Measurements from ENCODE around the gene NPAS2. TPM values are rescaled to one million over a fixed set of nuclear protein-coding genes. Genes with fewer than 3 reads are reported as not detected.

Gene NPAS2
- polyA plus RNA-seq, 1 of the 3 experiments (the other 2 are of a cell fraction): 58.5 TPM

DNA sequence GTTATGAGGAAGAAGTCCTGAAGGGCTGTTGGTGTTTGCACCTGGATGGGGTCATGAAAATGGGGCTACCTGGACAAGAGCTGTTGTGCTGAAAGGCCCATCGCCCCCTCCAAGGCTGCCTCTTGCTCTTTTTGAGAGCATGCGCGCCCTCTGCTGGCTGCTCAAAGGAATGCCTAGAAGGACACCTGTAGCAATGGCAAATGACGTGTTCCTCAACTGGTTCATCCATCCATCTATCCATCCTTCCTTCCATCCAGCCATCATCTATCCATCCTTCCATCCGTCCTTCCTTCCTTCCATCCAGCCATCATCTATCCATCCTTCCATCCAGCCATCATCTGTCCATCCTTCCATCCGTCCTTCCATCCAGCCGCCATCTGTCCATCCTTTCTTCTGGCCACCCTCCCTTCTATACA lies 165.0 kb downstream of the NPAS2 start:
- no peaks in the 10 kb centered on the region; a peak in 1 of 4 replicates for H3K4me1 ChIP-seq (ENCODE audit: control insufficient read depth in 1 of 2, insufficient read depth in 2 of 2, low read depth in 1 of 2, low read length in 1 of 2)
- no peak overlapping the region for H2AFZ ChIP-seq (ENCODE audit: low read depth)
- TF ChIP-seq, protein P1, sequence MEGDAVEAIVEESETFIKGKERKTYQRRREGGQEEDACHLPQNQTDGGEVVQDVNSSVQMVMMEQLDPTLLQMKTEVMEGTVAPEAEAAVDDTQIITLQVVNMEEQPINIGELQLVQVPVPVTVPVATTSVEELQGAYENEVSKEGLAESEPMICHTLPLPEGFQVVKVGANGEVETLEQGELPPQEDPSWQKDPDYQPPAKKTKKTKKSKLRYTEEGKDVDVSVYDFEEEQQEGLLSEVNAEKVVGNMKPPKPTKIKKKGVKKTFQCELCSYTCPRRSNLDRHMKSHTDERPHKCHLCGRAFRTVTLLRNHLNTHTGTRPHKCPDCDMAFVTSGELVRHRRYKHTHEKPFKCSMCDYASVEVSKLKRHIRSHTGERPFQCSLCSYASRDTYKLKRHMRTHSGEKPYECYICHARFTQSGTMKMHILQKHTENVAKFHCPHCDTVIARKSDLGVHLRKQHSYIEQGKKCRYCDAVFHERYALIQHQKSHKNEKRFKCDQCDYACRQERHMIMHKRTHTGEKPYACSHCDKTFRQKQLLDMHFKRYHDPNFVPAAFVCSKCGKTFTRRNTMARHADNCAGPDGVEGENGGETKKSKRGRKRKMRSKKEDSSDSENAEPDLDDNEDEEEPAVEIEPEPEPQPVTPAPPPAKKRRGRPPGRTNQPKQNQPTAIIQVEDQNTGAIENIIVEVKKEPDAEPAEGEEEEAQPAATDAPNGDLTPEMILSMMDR (IDR thresholded peaks at IDR 0.05): peak; percentile 97
- TF ChIP-seq CHD2 (IDR thresholded peaks at IDR 0.05; ENCODE audit: low read length, partially characterized antibody) (peak; percentile 17), RFX5 (IDR thresholded peaks at IDR 0.05; ENCODE audit: low read length) (no peak), SIN3A (IDR thresholded peaks at IDR 0.05; ENCODE audit: borderline replicate concordance, low read depth, low read length) (no peak), RAD21 (IDR thresholded peaks at IDR 0.05; ENCODE audit: low read length) (peak; percentile 92), MXI1 (IDR thresholded peaks at IDR 0.05; ENCODE audit: low read depth, low read length) (no peak), ELF1 (IDR thresholded peaks at IDR 0.05) (no peak), RCOR1 (IDR thresholded peaks at IDR 0.05; ENCODE audit: low read length) (0 out of 2 replicates have a peak, but pooled peaks have one; percentile 26), EZH2phosphoT487 (IDR thresholded peaks at IDR 0.05; ENCODE audit: borderline replicate concordance, low read depth) (no peak), FOSL2 (IDR thresholded peaks at IDR 0.05; ENCODE audit: borderline replicate concordance, low read depth) (no peak), SMC3 (IDR thresholded peaks at IDR 0.05; ENCODE audit: low read depth, low read length) (peak; percentile 95)
- TF ChIP-seq, protein P2, sequence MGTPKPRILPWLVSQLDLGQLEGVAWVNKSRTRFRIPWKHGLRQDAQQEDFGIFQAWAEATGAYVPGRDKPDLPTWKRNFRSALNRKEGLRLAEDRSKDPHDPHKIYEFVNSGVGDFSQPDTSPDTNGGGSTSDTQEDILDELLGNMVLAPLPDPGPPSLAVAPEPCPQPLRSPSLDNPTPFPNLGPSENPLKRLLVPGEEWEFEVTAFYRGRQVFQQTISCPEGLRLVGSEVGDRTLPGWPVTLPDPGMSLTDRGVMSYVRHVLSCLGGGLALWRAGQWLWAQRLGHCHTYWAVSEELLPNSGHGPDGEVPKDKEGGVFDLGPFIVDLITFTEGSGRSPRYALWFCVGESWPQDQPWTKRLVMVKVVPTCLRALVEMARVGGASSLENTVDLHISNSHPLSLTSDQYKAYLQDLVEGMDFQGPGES (IDR thresholded peaks at IDR 0.05; ENCODE audit: low read depth, low read length): no peak
- H3K27ac ChIP-seq (ENCODE audit: low read depth in 2 of 2, low read length in 1 of 2): no peak overlapping the region
- 38% methylated on average over 7 of the region's 7 CpGs for WGBS (ENCODE audit: low lambda C conversion rate)
- H3F3A ChIP-seq (replicated peaks; ENCODE audit: insufficient read depth): no peaks in the 10 kb centered on the region
- H4K20me1 ChIP-seq (ENCODE audit: insufficient read depth): no peaks in the 10 kb centered on the region
- H3K79me2 ChIP-seq (ENCODE audit: insufficient read depth): no peaks in the 10 kb centered on the region
- H3K4me3 ChIP-seq (ENCODE audit: low read depth in 2 of 2, low read length in 1 of 2): no peak overlapping the region; a peak in 1 of 4 replicates
- POLR2A ChIA-PET: no interaction called here
- CTCF ChIA-PET: interaction anchor here (0.6 to 6.6 kb wide), 15 partner anchors 8 to 390 kb away, joined by 3 to 118 read pairs (median 4); no protein-coding TSS in a partner anchor
- H3K9me3 ChIP-seq: no peaks in the 10 kb centered on the region
- no peak overlapping the region for H3K9ac ChIP-seq
- no peaks in the 10 kb centered on the region for H3K9me2 ChIP-seq
- peaks cover 7 to 50% of the 10 kb centered on the region in 2 experiments for H3K36me3 ChIP-seq (replicated peaks in 1 of 2; ENCODE audit: control insufficient read depth in 1 of 2, insufficient read depth in 2 of 2, low read length in 1 of 2)
- DNase-seq: peak; percentile 82
- no peaks in the 10 kb centered on the region for H3K27me3 ChIP-seq (ENCODE audit: insufficient read depth)
- H3K4me2 ChIP-seq: no peak overlapping the region

DNA sequence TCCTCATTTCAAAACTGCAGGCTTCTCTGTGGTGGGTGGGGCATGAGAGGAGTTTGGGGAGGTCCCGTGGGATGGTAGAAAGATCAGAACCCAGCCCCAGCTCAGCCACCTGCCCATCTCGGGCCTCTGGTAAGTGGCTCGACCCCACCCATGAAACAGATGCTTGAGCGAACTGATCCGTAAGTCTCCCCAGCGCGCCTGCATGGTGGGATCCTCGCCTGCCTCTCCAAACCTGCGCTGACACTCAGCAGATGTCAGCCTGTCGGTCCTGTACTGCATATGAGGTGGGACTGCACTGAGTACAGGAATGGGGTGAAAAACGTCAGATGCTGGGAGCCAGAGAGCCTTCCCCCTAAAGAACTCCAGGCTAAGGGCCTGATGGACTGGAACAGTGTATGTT lies 166.2 kb downstream of the NPAS2 start:
- Histone ChIP-seq H3K4me1 (ENCODE audit: control insufficient read depth in 1 of 2, insufficient read depth in 2 of 2, low read depth in 1 of 2, low read length in 1 of 2) (no peaks in the 10 kb centered on the region; a peak in 1 of 4 replicates), H3K4me3 (ENCODE audit: low read depth in 2 of 2, low read length in 1 of 2) (no peak overlapping the region), H3F3A (replicated peaks; ENCODE audit: insufficient read depth) (no peaks in the 10 kb centered on the region), H3K27ac (ENCODE audit: low read depth in 2 of 2, low read length in 1 of 2) (no peak overlapping the region), H2AFZ (ENCODE audit: low read depth) (no peak overlapping the region), H3K27me3 (ENCODE audit: insufficient read depth) (no peaks in the 10 kb centered on the region), H3K9ac (no peak overlapping the region), H3K9me2 (no peaks in the 10 kb centered on the region), H3K9me3 (no peaks in the 10 kb centered on the region), H3K79me2 (ENCODE audit: insufficient read depth) (no peaks in the 10 kb centered on the region), H4K20me1 (ENCODE audit: insufficient read depth) (no peaks in the 10 kb centered on the region), H3K4me2 (no peak overlapping the region), H3K36me3 (replicated peaks in 1 of 2; ENCODE audit: control insufficient read depth in 1 of 2, insufficient read depth in 2 of 2, low read length in 1 of 2) (peaks cover 7 to 54% of the 10 kb centered on the region in 2 experiments)
- no peak for TF ChIP-seq ELF1 (IDR thresholded peaks at IDR 0.05)
- TF ChIP-seq EP300 (IDR thresholded peaks at IDR 0.05; ENCODE audit: borderline replicate concordance in 1 of 2, low read depth in 1 of 2, low read length in 1 of 2): no peak
- TF ChIP-seq, protein P1 (IDR thresholded peaks at IDR 0.05): no peak
- no peak for TF ChIP-seq NFIC (IDR thresholded peaks at IDR 0.05; ENCODE audit: borderline replicate concordance)
- TF ChIP-seq, protein P3, sequence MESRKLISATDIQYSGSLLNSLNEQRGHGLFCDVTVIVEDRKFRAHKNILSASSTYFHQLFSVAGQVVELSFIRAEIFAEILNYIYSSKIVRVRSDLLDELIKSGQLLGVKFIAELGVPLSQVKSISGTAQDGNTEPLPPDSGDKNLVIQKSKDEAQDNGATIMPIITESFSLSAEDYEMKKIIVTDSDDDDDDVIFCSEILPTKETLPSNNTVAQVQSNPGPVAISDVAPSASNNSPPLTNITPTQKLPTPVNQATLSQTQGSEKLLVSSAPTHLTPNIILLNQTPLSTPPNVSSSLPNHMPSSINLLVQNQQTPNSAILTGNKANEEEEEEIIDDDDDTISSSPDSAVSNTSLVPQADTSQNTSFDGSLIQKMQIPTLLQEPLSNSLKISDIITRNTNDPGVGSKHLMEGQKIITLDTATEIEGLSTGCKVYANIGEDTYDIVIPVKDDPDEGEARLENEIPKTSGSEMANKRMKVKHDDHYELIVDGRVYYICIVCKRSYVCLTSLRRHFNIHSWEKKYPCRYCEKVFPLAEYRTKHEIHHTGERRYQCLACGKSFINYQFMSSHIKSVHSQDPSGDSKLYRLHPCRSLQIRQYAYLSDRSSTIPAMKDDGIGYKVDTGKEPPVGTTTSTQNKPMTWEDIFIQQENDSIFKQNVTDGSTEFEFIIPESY (IDR thresholded peaks at IDR 0.05; ENCODE audit: borderline replicate concordance, low read depth): no peak
- TF ChIP-seq GATA2 (CRISPR knock-in tag; IDR thresholded peaks at IDR 0.05): no peak
- TF ChIP-seq, protein P4, sequence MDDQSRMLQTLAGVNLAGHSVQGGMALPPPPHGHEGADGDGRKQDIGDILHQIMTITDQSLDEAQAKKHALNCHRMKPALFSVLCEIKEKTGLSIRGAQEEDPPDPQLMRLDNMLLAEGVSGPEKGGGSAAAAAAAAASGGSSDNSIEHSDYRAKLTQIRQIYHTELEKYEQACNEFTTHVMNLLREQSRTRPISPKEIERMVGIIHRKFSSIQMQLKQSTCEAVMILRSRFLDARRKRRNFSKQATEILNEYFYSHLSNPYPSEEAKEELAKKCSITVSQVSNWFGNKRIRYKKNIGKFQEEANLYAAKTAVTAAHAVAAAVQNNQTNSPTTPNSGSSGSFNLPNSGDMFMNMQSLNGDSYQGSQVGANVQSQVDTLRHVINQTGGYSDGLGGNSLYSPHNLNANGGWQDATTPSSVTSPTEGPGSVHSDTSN (IDR thresholded peaks at IDR 0.05): no peak
- WGBS (ENCODE audit: low lambda C conversion rate): 90% methylated on average over 5 of the region's 11 CpGs
- ChIA-PET POLR2A (no interaction called here), CTCF (interaction anchor here (0.7 to 6.6 kb wide), 22 partner anchors 8 to 724 kb away, joined by 3 to 118 read pairs (median 4); partner anchors contain the start of gene RPL31)
- DNase-seq: no peak

All from SK-N-SH (cell line).